IPS DF 4.7 (cell line): ENCODE data around the gene PRPS2.

Experiments
- DNase-seq: peaks from one replicate; pipeline ENCODE4 v3.0.0-alpha.2; 2013; ENCODE audit warnings: low spot score; ENCODE audit errors: extremely low read depth

PRPS2 gene

GRCh38 chrX:12791257-12792228 lies at the start of gene PRPS2:
Gene PRPS2, plus strand, starts transcription at chrX:12791412. Its CDS starts 86 bp downstream, at chrX:12791498.
- no peak for DNase-seq

DNA sequence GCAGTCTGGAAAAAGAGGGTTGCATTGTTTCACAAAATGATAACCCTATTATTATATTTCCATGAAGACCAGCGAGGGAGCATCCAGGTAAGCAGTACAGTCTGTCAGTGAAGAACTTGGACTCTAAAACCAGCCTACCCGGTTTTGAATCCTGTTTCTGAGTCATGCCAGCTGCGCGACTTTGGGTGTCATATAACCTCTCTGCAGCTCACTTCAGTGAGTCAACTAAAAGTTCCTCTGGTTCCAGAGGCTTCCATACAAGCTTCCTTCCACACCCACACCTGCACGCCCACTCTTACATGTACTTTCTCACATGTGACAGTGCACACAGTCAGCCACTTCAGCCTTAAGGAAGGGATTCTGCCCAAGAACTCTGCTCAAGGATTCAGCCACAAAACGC lies 49.8 kb upstream of the PRPS2 start:
- no peak for DNase-seq

- DNase-seq, result no peak
These were observed 43.8 kb upstream of the PRPS2 start for GRCh38 chrX:12747433-12747832.

- DNase-seq, result no peak
These were observed 39.3 kb upstream of the PRPS2 start for GRCh38 chrX:12751887-12752286.

DNA sequence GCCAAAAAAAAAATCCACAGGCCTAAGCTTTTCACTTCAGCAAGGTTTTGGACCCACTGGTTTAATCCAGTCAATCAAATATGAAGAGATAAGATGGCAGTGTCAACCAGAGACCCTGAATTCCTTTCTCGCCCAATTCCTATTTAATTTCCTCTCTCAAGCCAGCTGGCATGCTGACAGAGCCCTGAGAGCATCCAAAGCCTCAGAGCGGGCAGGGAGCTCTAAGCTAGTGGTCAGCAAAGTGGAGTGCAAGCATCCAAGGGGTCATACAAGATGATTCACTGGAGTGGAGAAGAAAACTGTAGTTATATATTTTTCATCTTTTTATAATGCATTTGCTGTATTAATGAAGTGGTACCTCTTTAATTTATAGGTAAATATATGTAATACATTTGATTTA lies 37.8 kb upstream of the PRPS2 start:
- no peak for DNase-seq

DNA sequence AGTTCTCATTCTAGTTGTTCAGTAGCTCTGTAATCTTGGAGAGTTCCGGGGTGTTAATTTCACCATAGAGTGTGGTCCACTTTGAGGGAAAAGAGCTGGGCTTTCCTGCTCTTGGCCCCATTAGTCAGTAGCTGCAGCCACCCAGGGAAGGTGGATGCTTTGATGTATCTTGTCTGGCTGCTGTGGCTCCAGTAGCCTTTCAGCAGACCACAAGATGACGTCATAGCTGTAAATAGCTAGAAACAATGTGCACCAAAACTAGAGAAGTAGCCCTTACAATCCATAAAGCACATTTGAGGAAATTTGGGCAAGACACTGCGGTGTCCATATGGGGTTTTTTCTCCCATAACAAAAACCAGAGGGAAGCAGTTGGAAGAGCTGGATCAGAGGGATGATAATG lies 32.9 kb upstream of the PRPS2 start:
- DNase-seq, result no peak

DNA sequence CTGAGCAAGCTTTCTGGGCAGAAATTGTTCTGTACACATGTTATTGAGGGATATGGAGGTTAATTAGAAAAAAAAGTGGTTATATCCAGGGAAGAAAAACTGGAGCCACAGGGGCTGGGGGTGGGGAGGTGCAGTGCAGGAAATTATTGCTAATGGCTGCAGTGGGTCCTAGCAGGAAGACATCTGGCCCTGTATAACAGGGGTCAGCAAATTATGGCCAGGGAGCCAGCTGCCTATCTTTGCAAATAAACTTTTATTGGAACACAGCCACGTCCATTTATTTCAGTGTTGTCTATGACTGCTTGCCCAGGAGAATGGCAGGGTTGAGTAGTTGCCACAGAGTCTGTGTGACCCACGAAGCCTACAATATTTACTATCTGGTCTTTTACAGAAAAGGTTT lies 23.4 kb upstream of the PRPS2 start:
- no peak for DNase-seq

GRCh38 chrX:12768491-12768890 lies 22.7 kb upstream of the PRPS2 start:
- DNase-seq, result no peak

DNA sequence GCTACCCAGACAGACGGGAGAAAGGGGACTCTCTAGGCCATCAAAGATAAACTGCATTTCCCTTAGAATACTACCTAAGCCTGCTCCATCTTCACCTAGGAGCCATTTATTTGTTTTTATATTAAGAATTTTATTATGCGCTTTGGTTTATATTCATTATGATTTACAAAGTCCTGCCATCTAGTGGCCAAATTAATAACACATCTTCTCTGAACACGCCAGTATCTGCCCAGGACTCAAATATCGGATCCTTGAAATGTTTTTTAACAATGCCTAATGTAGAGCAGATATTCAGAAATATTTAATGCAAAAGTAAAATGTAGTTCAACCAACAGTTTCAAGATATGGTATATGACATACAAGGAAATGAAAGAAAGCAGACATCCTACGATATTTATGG lies 20.8 kb upstream of the PRPS2 start:
- no peak for DNase-seq

- DNase-seq, result peak; percentile 9
These were observed 19.7 kb upstream of the PRPS2 start for GRCh38 chrX:12771445-12772069.

GRCh38 chrX:12777670-12778069 lies 13.5 kb upstream of the PRPS2 start:
- no peak for DNase-seq

DNA sequence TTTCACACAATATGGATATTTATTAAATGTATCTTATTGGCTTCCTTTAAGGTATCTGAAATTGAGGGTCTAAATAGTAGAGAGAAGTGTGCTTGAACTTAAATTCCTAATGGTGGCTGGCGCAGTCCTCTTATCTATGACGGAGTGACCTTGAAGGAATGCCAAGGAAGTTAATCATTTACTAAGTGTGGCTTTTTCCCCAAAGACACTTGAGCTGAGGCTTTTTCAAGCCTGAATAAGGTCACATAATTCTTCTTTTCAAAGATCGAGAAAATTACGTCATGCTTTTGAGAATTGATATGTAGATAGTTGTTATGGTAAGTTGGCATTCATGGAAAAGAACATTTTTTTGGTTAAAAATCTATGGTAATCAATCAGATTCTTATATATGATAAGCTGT lies 11.7 kb upstream of the PRPS2 start:
- no peak for DNase-seq

DNA sequence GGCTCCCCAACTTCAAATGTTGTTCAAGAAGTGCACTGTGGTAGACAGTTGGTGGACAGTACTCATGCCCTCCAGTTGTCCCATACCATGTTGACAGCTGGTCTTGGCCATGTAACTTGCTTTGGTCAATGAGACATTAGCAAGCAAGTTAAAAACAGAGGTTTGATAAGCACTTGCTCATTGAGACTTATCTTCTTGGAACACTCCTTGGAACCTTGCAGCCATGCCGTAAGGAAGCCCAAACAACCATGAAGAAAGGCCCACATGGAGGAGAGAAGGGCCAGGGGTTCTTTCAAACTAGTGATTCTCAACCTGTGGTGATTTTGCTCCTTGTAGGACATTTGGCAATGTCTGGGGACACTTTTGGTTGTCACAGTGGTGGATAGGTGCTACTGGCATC lies 2.6 kb upstream of the PRPS2 start:
- no peak for DNase-seq

DNA sequence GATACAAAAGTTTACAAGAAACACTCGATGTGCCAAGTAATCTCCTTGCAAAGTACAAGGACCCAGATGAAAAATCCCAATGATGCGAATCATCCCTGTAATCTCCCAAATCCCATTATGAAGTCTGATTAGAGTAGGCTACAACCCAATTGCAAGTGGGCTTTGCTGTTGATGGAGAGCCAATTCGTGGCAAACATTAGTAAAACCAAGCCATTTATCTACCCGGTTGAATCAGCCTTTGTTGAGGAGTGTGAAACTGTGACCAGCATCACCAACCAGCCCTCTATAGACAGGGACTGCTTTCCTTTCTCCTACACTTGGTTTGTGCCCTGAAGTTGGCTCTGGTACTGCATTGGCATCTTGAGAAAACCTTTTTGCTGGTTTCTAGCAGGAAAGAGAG lies 1.2 kb upstream of the PRPS2 start:
- no peak for DNase-seq

DNA sequence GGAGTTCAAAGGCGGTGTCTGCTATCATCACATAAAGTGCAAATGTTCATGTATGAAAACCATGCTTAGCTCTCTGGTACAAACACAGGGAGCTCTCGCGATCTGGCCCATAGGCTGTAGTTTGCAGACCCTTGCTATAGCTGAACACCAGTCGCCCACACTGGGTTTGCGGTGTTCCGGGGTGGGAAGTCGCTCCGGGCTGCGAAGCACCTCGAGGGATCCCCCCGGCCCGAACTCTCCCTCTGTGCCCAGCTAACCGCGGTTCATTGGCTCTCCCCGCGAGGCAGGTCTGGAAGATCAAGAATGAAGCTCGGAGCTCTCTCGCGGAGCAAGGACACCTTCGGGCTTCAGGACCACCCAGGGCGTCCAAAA lies 341 bp upstream of the PRPS2 start:
- DNase-seq, result no peak

DNA sequence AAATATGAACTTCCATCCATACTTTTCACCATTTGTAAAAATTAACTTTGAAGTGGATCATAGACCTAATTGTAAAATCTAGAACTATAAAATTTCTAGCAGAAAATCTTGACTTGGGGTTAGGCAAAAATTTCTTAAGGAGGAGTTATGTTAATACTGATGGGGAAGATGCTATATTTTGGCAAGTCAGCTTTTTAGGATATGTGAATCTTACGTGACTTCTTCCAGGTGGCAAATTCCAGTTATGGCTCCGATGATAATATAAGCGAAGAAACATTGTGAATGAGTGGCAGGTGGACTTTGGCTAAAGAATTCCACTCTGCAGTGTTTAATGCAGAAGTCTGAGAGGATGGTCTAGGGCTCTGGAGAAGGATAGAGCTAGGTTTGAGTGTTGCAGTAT lies 1.5 kb downstream of the PRPS2 start:
- DNase-seq, result no peak

DNA sequence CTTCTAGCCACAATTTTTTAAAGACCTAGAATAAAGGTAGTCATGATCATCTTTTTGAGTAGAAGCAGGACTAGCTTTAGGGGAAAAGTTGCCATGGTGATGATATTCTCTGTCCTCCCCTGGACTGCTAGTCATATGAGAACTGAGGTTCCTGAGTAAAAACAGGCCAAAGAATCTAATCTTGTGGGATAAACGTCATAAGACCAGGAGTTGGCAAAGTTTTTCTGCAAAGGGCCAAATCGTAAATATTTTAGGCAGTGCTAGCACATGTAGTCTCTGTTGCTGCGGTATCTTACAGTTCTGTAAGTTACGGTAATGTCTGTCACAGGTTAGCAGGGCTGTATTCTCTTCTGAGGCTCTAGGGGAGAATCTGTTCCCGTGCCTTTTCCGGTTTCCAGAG lies 3.4 kb downstream of the PRPS2 start:
- no peak for DNase-seq

DNA sequence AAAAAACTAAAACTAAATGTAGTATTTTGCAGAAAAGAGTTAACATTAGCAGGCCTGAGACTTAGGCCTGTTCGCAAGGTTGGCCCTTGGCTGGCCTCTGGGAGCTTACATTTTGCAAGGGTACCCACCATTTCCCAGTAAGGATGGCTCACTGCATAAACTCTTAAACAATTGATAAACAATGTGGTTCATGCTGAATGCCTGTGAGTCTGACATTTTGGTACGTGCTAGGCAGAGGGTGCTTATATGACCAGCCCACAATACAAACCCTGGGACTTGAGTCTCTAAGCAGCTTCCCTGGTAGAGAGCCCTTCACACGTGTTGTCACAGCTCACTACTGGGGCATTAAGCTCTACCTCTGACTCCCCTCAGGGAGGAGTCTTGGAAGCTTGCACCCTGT lies 7.4 kb downstream of the PRPS2 start:
- no peak for DNase-seq

- no peak for DNase-seq
These were observed 7.9 kb downstream of the PRPS2 start for GRCh38 chrX:12799118-12799517.

DNA sequence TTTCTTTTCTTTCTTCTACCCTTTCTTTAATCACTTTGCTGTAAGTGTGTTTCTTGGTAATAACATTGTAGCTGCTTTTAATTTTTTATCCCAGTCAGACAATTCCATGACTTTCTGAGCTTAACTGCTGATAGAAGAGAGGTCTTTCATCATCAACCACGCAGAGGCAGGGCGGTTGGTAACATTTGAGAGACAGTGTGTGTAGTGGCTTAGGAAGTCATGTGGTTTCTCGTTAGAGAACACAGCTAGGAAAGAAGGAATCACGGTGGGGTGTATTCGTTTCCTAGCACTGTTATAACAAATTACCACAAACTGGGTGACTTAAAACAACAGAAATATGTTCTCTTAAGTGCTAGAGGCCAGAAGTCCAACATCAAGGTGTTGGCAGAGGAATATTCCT lies 11.5 kb downstream of the PRPS2 start:
- DNase-seq, result no peak

DNA sequence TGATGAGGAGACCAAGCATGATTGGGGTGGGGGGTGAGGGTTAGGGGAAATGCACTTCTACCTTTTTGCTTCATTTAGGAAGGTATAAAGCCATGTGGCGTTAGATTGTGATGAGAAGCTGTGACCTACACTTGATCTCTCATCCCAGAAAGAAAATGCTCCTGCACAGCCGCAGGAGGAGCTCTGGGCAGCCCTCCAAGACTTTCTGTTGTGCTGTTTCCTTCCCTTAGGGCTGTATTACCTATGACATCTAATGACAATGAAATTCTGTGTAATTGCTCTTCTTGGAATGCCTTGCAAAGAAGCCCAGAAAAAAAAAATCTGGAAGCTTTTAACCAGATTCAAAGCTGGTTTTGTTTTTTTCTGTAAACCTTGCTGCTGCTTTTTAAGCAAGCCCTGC lies 13.4 kb downstream of the PRPS2 start:
- no peak for DNase-seq

DNA sequence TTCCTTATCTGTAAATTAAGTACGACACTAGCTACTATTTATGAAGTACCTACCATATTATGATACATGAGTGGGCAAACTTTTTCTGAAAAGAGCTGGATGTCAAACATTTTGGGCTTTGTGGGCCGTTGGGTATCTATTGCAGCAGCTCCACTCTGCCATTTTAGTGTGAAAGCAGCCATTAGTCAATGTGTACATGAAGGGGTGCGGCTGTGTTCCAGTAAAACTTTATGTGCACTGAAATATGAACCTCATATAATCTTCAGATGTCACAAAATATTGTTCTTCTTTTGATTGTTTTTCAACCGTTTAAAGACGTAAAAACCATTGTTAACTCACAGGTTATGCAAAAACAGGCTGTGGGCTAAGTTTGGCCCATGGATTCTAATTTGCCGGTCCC lies 14.1 kb downstream of the PRPS2 start:
- DNase-seq, result no peak

GRCh38 chrX:12811658-12812057 lies 20.4 kb downstream of the PRPS2 start:
- DNase-seq, result no peak
